ENCODE data around the gene MYCN. TPM values are rescaled to one million over a fixed set of nuclear protein-coding genes. Genes with fewer than 3 reads are reported as not detected.
"Not testable (repeated sequence)": the region's sequence is repeated elsewhere in the genome, so short reads cannot be mapped to it uniquely, and the experiment has no call there.

Gene MYCN
- total RNA-seq, 1 donor from 2014 or later, result 0.54 TPM

- H3K27ac Mint-ChIP-seq (ENCODE audit: unreplicated experiment), result no peak overlapping the region
- H3K27me3 Mint-ChIP-seq (ENCODE audit: unreplicated experiment), result no peaks in the 10 kb centered on the region
- no peak overlapping the region for H3K4me3 Mint-ChIP-seq (ENCODE audit: unreplicated experiment)
- no peaks in the 10 kb centered on the region for H3K36me3 Mint-ChIP-seq (ENCODE audit: unreplicated experiment)
- no peak for DNase-seq (ENCODE audit: extremely low spot score, unreplicated experiment)
- TF ChIP-seq CTCF (IDR thresholded peaks at IDR 0.05), result no peak
- no peaks in the 10 kb centered on the region for H3K4me1 Mint-ChIP-seq (ENCODE audit: unreplicated experiment)
- H3K9me3 Mint-ChIP-seq (ENCODE audit: unreplicated experiment), result peaks cover 3% of the 10 kb centered on the region
Measured at GRCh38 chr2:15959331-15960153, 19.2 kb downstream of the MYCN start.

- not testable (repeated sequence) for DNase-seq (ENCODE audit: extremely low spot score, unreplicated experiment); H3K4me1 Mint-ChIP-seq (ENCODE audit: unreplicated experiment); H3K27me3 Mint-ChIP-seq (ENCODE audit: unreplicated experiment); H3K4me3 Mint-ChIP-seq (ENCODE audit: unreplicated experiment); H3K36me3 Mint-ChIP-seq (ENCODE audit: unreplicated experiment); H3K27ac Mint-ChIP-seq (ENCODE audit: unreplicated experiment); H3K9me3 Mint-ChIP-seq (ENCODE audit: unreplicated experiment)
Measured at GRCh38 chr2:15960154-15960520, 19.8 kb downstream of the MYCN start.

- H3K4me3 Mint-ChIP-seq (ENCODE audit: unreplicated experiment); H3K27me3 Mint-ChIP-seq (ENCODE audit: unreplicated experiment); H3K4me1 Mint-ChIP-seq (ENCODE audit: unreplicated experiment); DNase-seq (ENCODE audit: extremely low spot score, unreplicated experiment); H3K9me3 Mint-ChIP-seq (ENCODE audit: unreplicated experiment); H3K36me3 Mint-ChIP-seq (ENCODE audit: unreplicated experiment); H3K27ac Mint-ChIP-seq (ENCODE audit: unreplicated experiment): not testable (repeated sequence)
Measured at GRCh38 chr2:15963109-15963976, 23.0 kb downstream of the MYCN start.

GRCh38 chr2:15963977-15964670, 23.8 kb downstream of the MYCN start:
- no peak overlapping the region for H3K4me3 Mint-ChIP-seq (ENCODE audit: unreplicated experiment)
- H3K27ac Mint-ChIP-seq (ENCODE audit: unreplicated experiment), result no peak overlapping the region
- H3K4me1 Mint-ChIP-seq (ENCODE audit: unreplicated experiment), result no peaks in the 10 kb centered on the region
- no peak for TF ChIP-seq CTCF (IDR thresholded peaks at IDR 0.05)
- no peaks in the 10 kb centered on the region for H3K36me3 Mint-ChIP-seq (ENCODE audit: unreplicated experiment)
- DNase-seq (ENCODE audit: extremely low spot score, unreplicated experiment), result no peak
- H3K27me3 Mint-ChIP-seq (ENCODE audit: unreplicated experiment), result no peaks in the 10 kb centered on the region
- H3K9me3 Mint-ChIP-seq (ENCODE audit: unreplicated experiment), result peaks cover 6% of the 10 kb centered on the region

GRCh38 chr2:15964936-15965563, 24.7 kb downstream of the MYCN start:
- H3K4me1 Mint-ChIP-seq (ENCODE audit: unreplicated experiment), result no peaks in the 10 kb centered on the region
- H3K9me3 Mint-ChIP-seq (ENCODE audit: unreplicated experiment), result peaks cover 6% of the 10 kb centered on the region
- no peak overlapping the region for H3K4me3 Mint-ChIP-seq (ENCODE audit: unreplicated experiment)
- no peak for TF ChIP-seq CTCF (IDR thresholded peaks at IDR 0.05)
- no peaks in the 10 kb centered on the region for H3K27me3 Mint-ChIP-seq (ENCODE audit: unreplicated experiment)
- DNase-seq (ENCODE audit: extremely low spot score, unreplicated experiment), result no peak
- no peaks in the 10 kb centered on the region for H3K36me3 Mint-ChIP-seq (ENCODE audit: unreplicated experiment)
- H3K27ac Mint-ChIP-seq (ENCODE audit: unreplicated experiment), result no peak overlapping the region
